H1 (cell line): ENCODE results near the gene ACSM3.

Source experiments
- CEBPB ChIP-seq: IDR thresholded peaks from 2 replicates; pipeline ENCODE4 v1.6.1; 2012; ENCODE audit warnings: low read depth, low read length
- CREB1 ChIP-seq: IDR thresholded peaks from 2 replicates; pipeline ENCODE4 v1.6.1; 2012; ENCODE audit warnings: inconsistent platforms
- EP300 ChIP-seq, 2 experiments: IDR thresholded peaks; 1 replicate in 1 of 2; 2 replicates in 1 of 2; pipeline ENCODE4 v1.6.1; 2011 to 2012; ENCODE audit warnings: low read depth in 2 of 2, low read length in 2 of 2, mild to moderate bottlenecking in 2 of 2, borderline replicate concordance in 1 of 2, inconsistent platforms in 1 of 2, moderate library complexity in 1 of 2
- HDAC2 ChIP-seq, 2 experiments: fragments of 300-600 bp in 1 of 2; sonication (generic) in 1 of 2; IDR thresholded peaks; 2 replicates each; pipeline ENCODE4 v1.6.1; 2011 to 2012; ENCODE audit warnings: low read depth in 2 of 2, low read length in 2 of 2, mild to moderate bottlenecking in 2 of 2, moderate library complexity in 2 of 2, borderline replicate concordance in 1 of 2, inconsistent platforms in 1 of 2
- KDM1A ChIP-seq: fragments of 200-600, 300-600 bp; sonication (generic); IDR thresholded peaks from 2 replicates; pipeline ENCODE4 v1.7.1; 2016; ENCODE audit warnings: mild to moderate bottlenecking, low read length, borderline replicate concordance
- POLR2A ChIP-seq, 2 experiments: IDR thresholded peaks; 1 replicate in 1 of 2; 2 replicates in 1 of 2; pipeline ENCODE4 v1.6.1; 2011; ENCODE audit warnings: low read depth in 2 of 2, low read length in 2 of 2, mild to moderate bottlenecking in 2 of 2; ENCODE audit errors: control extremely low read depth in 1 of 2
- POLR2AphosphoS5 ChIP-seq: IDR thresholded peaks from 2 replicates; pipeline ENCODE4 v1.6.1; 2011; ENCODE audit warnings: low read depth, low read length
- RAD21 ChIP-seq, 2 experiments: IDR thresholded peaks in 1 of 2; conservative IDR thresholded peaks in 1 of 2; 2 replicates each; pipeline ENCODE4 v1.6.1; 2011; ENCODE audit warnings: low read depth in 2 of 2, low read length in 2 of 2, improper control_type of control experiment in 1 of 2, inconsistent platforms in 1 of 2, mild to moderate bottlenecking in 1 of 2, moderate library complexity in 1 of 2
- RXRA ChIP-seq: IDR thresholded peaks from 2 replicates; pipeline ENCODE4 v1.6.1; 2011; ENCODE audit warnings: low read depth, mild to moderate bottlenecking, low read length, moderate library complexity; ENCODE audit not compliant: insufficient read depth
- SIX5 ChIP-seq: IDR thresholded peaks from 2 replicates; pipeline ENCODE4 v1.6.1; 2011; ENCODE audit warnings: mild to moderate bottlenecking, low read depth, low read length
- SRF ChIP-seq: IDR thresholded peaks from 2 replicates; pipeline ENCODE4 v1.6.1; 2011; ENCODE audit warnings: mild to moderate bottlenecking, low read depth, low read length, moderate library complexity
- TAF1 ChIP-seq: IDR thresholded peaks from 2 replicates; pipeline ENCODE4 v1.6.1; 2011; ENCODE audit warnings: mild to moderate bottlenecking, low read depth, low read length
- USF2 ChIP-seq: IDR thresholded peaks from 2 replicates; pipeline ENCODE4 v1.6.1; 2011; ENCODE audit warnings: low read length, improper control_type of control experiment
- TF ChIP-seq, protein P1 (sequence below), 3 experiments: IDR thresholded peaks; 1 replicate in 2 of 3; 2 replicates in 1 of 3; pipeline versions ENCODE4 v1.5.1 to v1.6.1; 2011; ENCODE audit warnings: low read length in 3 of 3, mild to moderate bottlenecking in 3 of 3, inconsistent platforms in 2 of 3, low read depth in 1 of 3, moderate library complexity in 1 of 3; ENCODE audit not compliant: insufficient read depth in 1 of 3; ENCODE audit errors: control extremely low read depth in 1 of 3

DNA sequence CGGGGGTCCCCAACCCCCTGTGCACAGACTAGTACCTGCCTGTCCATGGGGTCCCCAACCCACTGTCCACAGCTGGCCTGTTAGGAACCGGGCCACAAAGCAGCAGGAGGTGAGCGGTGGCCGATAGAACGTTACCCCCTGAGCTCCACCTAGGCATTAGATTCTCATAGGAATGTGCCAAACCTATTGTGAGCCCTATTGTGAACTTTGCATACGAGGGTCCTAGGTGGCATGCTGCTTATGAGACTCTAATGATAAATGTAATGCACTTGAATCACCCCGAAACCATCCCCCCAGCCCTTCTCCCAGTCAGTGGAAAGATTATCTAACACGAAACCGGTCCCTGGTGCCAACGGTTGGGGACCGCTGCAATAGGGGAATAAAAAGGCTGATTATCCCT, 44.0 kb downstream of the ACSM3 start:
- TF ChIP-seq POLR2A (IDR thresholded peaks at IDR 0.05; ENCODE audit: control extremely low read depth in 1 of 2, low read depth in 2 of 2, low read length in 2 of 2) (no peak), CEBPB (no peak), SIX5 (no peak), RAD21 (IDR thresholded peaks at IDR 0.05 in 1 of 2, conservative IDR thresholded peaks at IDR 0.05 in 1 of 2; ENCODE audit: low read depth in 2 of 2, low read length in 2 of 2) (no peak), POLR2AphosphoS5 (no peak), USF2 (no peak), EP300 (IDR thresholded peaks at IDR 0.05; ENCODE audit: borderline replicate concordance in 1 of 2, low read depth in 2 of 2, low read length in 2 of 2) (no peak), SRF (no peak), TAF1 (no peak), HDAC2 (IDR thresholded peaks at IDR 0.05; ENCODE audit: borderline replicate concordance in 1 of 2, low read depth in 2 of 2, low read length in 2 of 2) (no peak), CREB1 (no peak), KDM1A (no peak), RXRA (no peak)
- TF ChIP-seq, protein P1, sequence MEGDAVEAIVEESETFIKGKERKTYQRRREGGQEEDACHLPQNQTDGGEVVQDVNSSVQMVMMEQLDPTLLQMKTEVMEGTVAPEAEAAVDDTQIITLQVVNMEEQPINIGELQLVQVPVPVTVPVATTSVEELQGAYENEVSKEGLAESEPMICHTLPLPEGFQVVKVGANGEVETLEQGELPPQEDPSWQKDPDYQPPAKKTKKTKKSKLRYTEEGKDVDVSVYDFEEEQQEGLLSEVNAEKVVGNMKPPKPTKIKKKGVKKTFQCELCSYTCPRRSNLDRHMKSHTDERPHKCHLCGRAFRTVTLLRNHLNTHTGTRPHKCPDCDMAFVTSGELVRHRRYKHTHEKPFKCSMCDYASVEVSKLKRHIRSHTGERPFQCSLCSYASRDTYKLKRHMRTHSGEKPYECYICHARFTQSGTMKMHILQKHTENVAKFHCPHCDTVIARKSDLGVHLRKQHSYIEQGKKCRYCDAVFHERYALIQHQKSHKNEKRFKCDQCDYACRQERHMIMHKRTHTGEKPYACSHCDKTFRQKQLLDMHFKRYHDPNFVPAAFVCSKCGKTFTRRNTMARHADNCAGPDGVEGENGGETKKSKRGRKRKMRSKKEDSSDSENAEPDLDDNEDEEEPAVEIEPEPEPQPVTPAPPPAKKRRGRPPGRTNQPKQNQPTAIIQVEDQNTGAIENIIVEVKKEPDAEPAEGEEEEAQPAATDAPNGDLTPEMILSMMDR (IDR thresholded peaks at IDR 0.05; ENCODE audit: control extremely low read depth in 1 of 3, insufficient read depth in 1 of 3, low read depth in 1 of 3, low read length in 3 of 3), result no peak
